A673 (cell line): ENCODE measurements around the gene SLC52A1. TPM values are rescaled to one million over a fixed set of nuclear protein-coding genes. Genes with fewer than 3 reads are reported as not detected.

Experiments
- BruUV-seq: library from RNA; stranded (reverse); fragments of 400-500 nt; replicated peaks from 2 replicates; lab custom pipeline; 2021; lab: Mats Ljungman, UMichigan
- CTCF ChIA-PET: fragments of 300-600 bp; sonication (Branson Sonifier 250); formaldehyde crosslinking; loops from one replicate; lab custom pipeline; 2022; ENCODE audit warnings: antibody characterized with exemption; lab: Charles Lee
- POLR2A ChIA-PET: fragments of 300-600 bp; sonication (Branson Sonifier 250); formaldehyde crosslinking; loops from one replicate; lab custom pipeline; 2022; ENCODE audit warnings: antibody characterized with exemption; ENCODE audit not compliant: low non-redundant PET; lab: Charles Lee
- DNase-seq: peaks from one replicate; pipeline ENCODE4 v3.0.0-alpha.2; 2015; ENCODE audit warnings: low spot score
- H3K27ac ChIP-seq: fragments of 200-600 bp; sonication (generic); 2 replicates; pipeline ENCODE4 v1.5.1; 2016; ENCODE audit warnings: mixed run types, low read depth, mild to moderate bottlenecking, mixed read lengths, antibody characterized with exemption, low read length; ENCODE audit not compliant: poor library complexity, severe bottlenecking
- H3K27me3 ChIP-seq: fragments of 200-600 bp; sonication (generic); replicated peaks from 2 replicates; pipeline ENCODE4 v1.6.1; 2017; ENCODE audit warnings: mixed run types, low read depth, mild to moderate bottlenecking, mixed read lengths, antibody characterized with exemption, low read length; ENCODE audit not compliant: insufficient read depth, poor library complexity
- H3K36me3 ChIP-seq: fragments of 200-600 bp; sonication (generic); 2 replicates; pipeline ENCODE4 v1.6.1; 2016; ENCODE audit warnings: mixed run types, mild to moderate bottlenecking, mixed read lengths, antibody characterized with exemption, low read length; ENCODE audit not compliant: insufficient read depth, poor library complexity, severe bottlenecking
- H3K4me1 ChIP-seq: fragments of 200-600 bp; sonication (generic); 2 replicates; pipeline ENCODE4 v1.6.1; 2017; ENCODE audit warnings: mixed run types, mild to moderate bottlenecking, mixed read lengths, antibody characterized with exemption, low read length; ENCODE audit not compliant: insufficient read depth, poor library complexity, severe bottlenecking
- H3K4me3 ChIP-seq: fragments of 200-600 bp; sonication (generic); 2 replicates; pipeline ENCODE4 v1.5.1; 2016; ENCODE audit warnings: low read depth, mixed run types, mild to moderate bottlenecking, mixed read lengths, low read length; ENCODE audit not compliant: poor library complexity, severe bottlenecking
- H3K9me3 ChIP-seq: fragments of 200-600 bp; sonication (generic); 2 replicates; pipeline ENCODE4 v1.6.1; 2016; ENCODE audit warnings: mixed run types, low read depth, mild to moderate bottlenecking, mixed read lengths, antibody characterized with exemption, low read length; ENCODE audit not compliant: poor library complexity, severe bottlenecking
- CTCF ChIP-seq: fragments of 300-800, 200-600 bp; sonication (generic); conservative IDR thresholded peaks from 2 replicates; pipeline ENCODE4 v1.5.1; 2017; ENCODE audit warnings: low read depth, mild to moderate bottlenecking, antibody characterized with exemption, low read length, moderate library complexity, mixed read lengths
- EZH2 ChIP-seq: fragments of 200-600 bp; sonication (generic); IDR thresholded peaks from 2 replicates; pipeline ENCODE4 v1.6.1; 2017; ENCODE audit warnings: borderline replicate concordance, low read depth, mild to moderate bottlenecking, mixed read lengths, antibody characterized with exemption, low read length; ENCODE audit not compliant: poor library complexity, severe bottlenecking
- intact Hi-C: fragments of 100-400 bp; cut with micrococcal nuclease; formaldehyde crosslinking; loops from one replicate; pipeline ENCODE4 v1.10.0; 2022; ENCODE audit not compliant: unreplicated experiment
- total RNA-seq: library from RNA; stranded (reverse); gene quantifications from 2 replicates; pipeline ENCODE4 v1.2.3, GENCODE V29; 2021

The SLC52A1 gene
- total RNA-seq, 1 experiment from 2014 or later: not detected

- CTCF ChIA-PET: no interaction called here
- Histone ChIP-seq H3K9me3 (no peaks in the 10 kb centered on the region), H3K36me3 (peaks cover 16% of the 10 kb centered on the region), H3K4me1 (no peaks in the 10 kb centered on the region), H3K4me3 (no peak overlapping the region), H3K27ac (no peak overlapping the region), H3K27me3 (no peaks in the 10 kb centered on the region)
- no TSS peak for BruUV-seq
- no peak for DNase-seq
- POLR2A ChIA-PET: no interaction called here
- intact Hi-C loops: no loop called here
- TF ChIP-seq CTCF: no peak
- TF ChIP-seq EZH2: no peak
Observed at GRCh38 chr17:5014357-5014756, 20.9 kb downstream of the SLC52A1 start.

DNA sequence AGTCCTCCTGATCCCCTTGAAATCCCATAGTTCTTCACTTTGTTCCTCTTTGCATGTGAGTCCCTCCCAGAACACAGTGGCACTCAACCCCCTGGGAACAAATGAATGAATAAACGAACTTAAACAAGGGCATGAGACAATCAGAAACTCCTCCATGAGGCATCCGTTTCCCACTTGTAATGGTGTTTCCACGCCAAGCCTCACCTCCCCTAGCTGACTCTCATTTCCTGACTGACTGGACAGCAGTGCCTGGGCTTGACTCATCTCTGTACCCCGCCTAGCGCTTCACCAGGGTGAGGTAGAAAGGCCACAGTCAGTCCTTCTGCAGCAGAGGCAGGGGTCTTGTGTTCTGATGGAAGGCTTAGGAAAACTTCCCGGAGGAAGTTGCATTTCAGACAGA lies 23.3 kb downstream of the SLC52A1 start:
- no peak for DNase-seq
- H3K4me1 ChIP-seq: no peaks in the 10 kb centered on the region
- no peaks in the 10 kb centered on the region for H3K9me3 ChIP-seq
- H3K36me3 ChIP-seq: peaks cover 29% of the 10 kb centered on the region
- intact Hi-C loops: no loop called here
- H3K27ac ChIP-seq: no peak overlapping the region
- no peaks in the 10 kb centered on the region for H3K27me3 ChIP-seq
- TF ChIP-seq EZH2: no peak
- no peak overlapping the region for H3K4me3 ChIP-seq
- POLR2A ChIA-PET: no interaction called here
- CTCF ChIA-PET: no interaction called here
- BruUV-seq: no TSS peak

DNA sequence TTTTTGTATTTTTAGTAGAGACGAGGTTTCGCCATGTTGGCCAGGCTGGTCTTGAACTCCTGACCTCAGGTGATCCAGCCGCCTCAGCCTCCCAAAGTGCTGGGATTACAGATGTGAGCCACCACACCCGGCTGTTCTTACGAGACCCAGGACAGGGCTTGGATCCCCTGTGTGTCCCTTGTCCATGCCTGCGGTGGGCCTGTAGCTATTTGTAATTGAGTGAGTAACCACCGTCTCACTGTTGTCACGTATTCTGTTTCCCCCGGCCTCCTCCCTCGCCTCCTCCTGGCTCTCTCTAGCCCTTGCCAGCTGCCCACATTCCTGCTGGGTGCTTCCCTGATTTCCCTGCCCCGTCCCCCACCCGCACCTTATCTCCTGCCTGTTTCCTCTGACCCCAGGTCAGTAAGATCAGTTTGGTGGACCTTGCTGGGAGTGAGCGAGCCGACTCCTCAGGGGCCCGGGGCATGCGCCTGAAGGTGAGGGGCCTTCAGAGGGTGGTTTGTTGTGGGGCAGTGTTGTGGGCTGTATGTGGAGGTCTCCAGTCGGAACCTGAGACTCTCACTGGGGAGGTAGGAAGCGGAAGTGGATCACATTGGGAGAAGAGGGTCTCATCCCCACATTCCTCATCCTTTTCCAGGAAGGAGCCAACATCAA lies 31.9 kb downstream of the SLC52A1 start:
- no peak overlapping the region for H3K4me3 ChIP-seq
- no peak for DNase-seq
- no peak overlapping the region for H3K27ac ChIP-seq
- POLR2A ChIA-PET: no interaction called here
- TF ChIP-seq CTCF (no peak), EZH2 (no peak)
- CTCF ChIA-PET: no interaction called here
- H3K27me3 ChIP-seq: no peaks in the 10 kb centered on the region
- H3K9me3 ChIP-seq: no peaks in the 10 kb centered on the region
- H3K4me1 ChIP-seq: peaks cover 17% of the 10 kb centered on the region
- BruUV-seq: no TSS peak
- H3K36me3 ChIP-seq: peaks cover 42% of the 10 kb centered on the region
- intact Hi-C loops: no loop called here
